NCI-H82 treated with DMSO at 0.1 percent for 48 hours (cell line): Measurements from ENCODE around the gene TRABD2B.

ENCODE experiments used
- DNase-seq: peaks from one replicate; lab custom pipeline; 2025; ENCODE audit not compliant: unreplicated experiment; lab: John Stamatoyannopoulos, UW

Gene TRABD2B

GRCh38 chr1:47997289-47998200, at the start of gene TRABD2B:
TRABD2B (minus strand) TSS chr1:47997385.
- peak; percentile 17 for DNase-seq

GRCh38 chr1:48044311-48044710, 47.1 kb upstream of the TRABD2B start:
- DNase-seq: no peak

DNA sequence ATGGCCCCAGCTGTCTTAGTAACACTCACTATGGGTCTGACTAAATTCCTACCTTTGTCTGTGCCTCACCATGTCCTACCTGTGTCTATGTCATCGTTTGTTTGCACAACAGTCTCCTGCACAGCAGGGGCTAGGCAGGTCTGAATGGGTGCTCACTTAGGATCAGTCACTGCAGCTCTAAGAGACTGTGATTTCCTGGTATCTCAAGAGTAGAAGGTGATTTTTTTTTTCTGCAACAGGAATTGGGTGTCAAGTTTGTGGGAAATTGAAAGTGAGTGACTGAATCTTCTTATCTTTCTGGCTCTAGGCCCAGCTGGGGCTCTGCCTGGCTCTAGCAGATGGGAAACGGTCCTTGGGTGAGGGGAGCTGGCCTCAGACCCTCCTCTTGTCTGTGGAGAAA, 46.4 kb upstream of the TRABD2B start:
- DNase-seq: no peak

DNA sequence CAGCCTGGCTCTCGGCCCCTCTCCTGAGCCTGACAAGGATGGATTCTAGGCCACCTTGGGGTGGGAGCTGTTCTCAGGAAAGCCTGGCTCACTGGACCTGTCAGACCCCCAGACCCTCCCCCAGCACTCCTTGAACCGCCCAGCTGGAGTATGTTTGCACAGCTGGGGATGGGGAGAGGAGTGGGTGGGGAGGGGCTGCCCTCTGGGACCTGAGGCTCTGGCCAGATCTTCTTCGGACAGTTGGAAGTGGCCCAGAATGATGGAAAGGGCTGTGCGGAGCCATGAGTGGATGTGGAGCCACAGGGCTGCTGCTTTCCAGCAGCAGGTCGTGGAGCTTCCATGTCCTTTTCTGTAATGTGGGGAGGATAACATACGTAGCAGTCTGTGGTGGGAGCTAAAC, 43.0 kb upstream of the TRABD2B start:
- DNase-seq: no peak

DNA sequence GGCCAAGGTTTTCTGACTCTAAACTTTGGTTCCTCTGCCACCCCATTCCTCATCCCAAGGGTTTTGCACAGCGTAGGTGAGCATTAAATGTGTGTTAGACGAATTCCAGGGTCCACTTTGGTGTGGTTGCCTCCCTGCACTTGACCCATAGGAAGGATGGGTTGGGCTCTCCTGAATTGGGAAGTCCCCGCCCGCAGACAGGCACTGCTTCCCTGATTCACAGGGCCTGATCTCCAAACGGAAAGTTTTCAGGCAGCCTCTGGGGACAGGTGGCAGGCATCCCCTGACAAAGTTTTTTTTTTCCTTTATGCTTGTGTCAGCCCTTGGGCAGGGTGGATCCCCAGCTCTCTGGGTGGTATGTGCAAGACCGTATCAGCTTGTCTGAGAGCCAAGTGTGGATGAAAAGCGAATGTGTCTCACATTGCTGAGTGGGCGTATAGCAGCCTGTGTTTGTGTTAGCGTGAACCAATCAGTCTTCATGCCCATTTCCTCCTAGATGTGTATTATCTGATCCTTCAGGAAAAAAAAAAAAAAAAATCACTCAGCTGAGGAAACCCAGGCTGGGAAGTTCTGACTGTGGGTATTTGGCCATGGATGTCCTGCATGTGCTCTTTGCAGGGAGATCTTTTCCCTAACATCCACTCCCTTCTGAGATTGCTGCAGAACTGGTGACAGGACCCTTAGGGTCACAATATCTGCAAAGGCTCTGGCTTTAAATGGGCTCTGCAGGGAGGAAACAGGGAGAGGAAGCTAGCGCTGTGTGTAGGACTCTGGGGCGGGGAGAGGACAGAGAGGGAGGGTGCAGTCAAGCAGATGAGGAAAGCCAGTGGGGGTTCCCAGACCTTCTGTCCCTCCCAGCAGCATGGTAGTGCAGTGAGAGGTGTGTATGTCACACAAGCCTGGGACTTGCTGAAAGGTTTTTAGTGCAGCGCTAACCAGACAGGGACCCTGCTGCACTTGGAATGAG, 42.2 kb upstream of the TRABD2B start:
- no peak for DNase-seq

- DNase-seq: no peak
Observed at GRCh38 chr1:48038270-48038767, 41.1 kb upstream of the TRABD2B start.

DNA sequence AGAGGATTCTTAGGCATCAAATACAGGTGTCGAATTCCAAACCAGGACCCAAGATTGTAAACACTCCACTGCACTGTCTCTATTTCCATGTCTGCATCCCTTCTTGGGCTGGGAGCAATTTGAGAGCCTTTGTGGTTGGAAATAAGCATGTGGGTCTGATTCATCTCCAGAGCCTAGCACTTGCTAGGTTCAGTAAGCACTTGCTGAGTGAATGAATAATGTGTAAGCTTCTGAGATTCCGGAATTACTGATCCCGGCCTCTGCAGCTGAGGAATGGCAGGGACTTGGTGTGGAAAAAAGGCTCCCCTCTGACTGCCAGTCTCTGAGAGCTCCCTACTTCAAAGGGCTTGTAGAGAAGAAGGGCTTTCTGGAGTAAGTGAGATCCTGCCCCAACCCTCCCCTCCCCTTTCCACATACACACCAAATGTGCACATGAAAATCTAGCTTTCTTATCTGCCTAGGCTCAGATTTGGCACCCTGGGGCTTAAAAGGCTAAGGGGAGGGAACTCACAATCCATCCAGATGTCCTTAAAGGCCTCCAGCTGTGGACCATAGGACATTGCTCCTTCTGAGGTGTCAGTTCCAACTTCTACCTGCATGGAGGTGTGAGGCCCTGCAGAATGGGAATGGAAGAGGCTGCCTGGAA, 39.6 kb upstream of the TRABD2B start:
- DNase-seq: no peak

- DNase-seq: no peak
Observed at GRCh38 chr1:48035371-48036141, 38.4 kb upstream of the TRABD2B start.

- DNase-seq: no peak
Observed at GRCh38 chr1:48033495-48034045, 36.4 kb upstream of the TRABD2B start.

GRCh38 chr1:48031676-48032075, 34.5 kb upstream of the TRABD2B start:
- no peak for DNase-seq

- DNase-seq: no peak
Observed at GRCh38 chr1:48030696-48031365, 33.6 kb upstream of the TRABD2B start.

DNA sequence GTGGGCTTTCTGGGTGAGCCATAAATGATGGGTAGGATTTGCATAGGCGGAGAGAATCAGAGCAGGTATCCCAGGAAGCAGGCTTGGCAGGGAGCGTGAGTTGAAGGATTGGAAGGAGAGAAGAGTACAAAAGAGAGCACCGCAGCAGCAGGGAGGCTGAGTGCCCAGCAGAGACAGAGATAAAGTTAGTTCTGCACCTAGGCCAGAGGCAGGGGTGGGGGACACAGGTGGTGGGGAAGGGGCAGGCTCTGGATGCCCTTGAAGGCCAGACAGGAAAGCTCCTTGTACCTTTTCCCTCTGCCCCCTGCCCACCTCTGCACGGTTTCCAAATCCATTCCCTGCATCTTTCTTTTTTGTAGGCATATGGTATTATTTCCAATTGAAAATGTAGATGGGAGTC, 33.0 kb upstream of the TRABD2B start:
- DNase-seq: no peak

GRCh38 chr1:48028218-48029069, 31.3 kb upstream of the TRABD2B start:
- no peak for DNase-seq

GRCh38 chr1:48027533-48027835, 30.3 kb upstream of the TRABD2B start:
- no peak for DNase-seq

GRCh38 chr1:48026701-48027532, 29.7 kb upstream of the TRABD2B start:
- no peak for DNase-seq

DNA sequence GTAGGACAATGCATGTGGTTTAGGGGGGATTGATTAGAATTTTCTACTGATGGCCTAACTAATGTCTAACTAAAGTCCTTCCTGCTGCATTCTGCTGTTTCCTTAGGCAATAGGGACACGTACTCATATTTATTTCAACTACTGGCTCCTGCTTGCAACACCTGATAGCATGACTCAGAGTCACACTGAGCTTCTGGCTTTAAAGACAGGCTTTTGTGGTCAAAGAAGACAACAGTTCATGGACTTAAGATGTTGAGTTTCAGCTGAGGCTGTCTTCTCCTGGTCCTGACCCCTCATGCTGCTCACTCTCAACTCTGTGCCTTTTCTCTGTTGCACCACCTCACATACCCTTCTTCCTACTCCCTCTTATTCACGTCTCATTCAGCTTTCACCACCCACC, 29.1 kb upstream of the TRABD2B start:
- DNase-seq: no peak

DNA sequence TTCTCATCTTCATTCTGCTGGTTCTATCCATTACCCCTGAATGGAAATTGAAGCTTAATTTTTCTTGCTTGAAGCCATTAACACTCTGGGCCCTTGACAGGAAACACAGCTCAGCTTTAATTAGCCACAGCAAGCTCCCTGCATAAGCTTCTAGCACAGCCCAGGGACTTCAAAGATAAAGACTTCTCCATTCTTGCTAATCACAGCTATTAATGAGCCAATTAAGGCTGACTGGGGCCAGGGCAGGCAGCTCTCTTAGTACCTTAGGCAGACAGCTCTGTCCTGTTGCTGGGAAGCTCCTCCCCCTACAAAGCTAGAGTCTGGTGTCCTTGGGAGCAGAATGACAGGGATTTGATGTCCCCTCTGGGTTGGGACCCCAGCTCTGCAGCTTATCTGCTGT, 27.9 kb upstream of the TRABD2B start:
- peak; percentile 97 for DNase-seq

GRCh38 chr1:48023488-48023887, 26.3 kb upstream of the TRABD2B start:
- no peak for DNase-seq
